Transverse colon (tissue), 4 donors: ENCODE measurements around the gene KLHL29. TPM values are rescaled to one million over a fixed set of nuclear protein-coding genes. Genes with fewer than 3 reads are reported as not detected.
A peak's percentile ranks its signal among the peaks of the same experiment; 100 is the strongest.

Experiments
- DNase-seq: peaks from one replicate; pipeline ENCODE4 v3.0.0-alpha.2; 2019
- H3K27ac ChIP-seq, 4 donors: fragments of 200-600 bp; sonication (generic); 2 replicates each; pipeline ENCODE4 v1.5.1; 2016 to 2018; ENCODE audit warnings: inconsistent platforms in 4 of 4
- H3K27me3 ChIP-seq: fragments of 200-600 bp; sonication (generic); 2 replicates; pipeline ENCODE4 v1.5.1; 2017; ENCODE audit warnings: inconsistent platforms
- H3K36me3 ChIP-seq, 4 donors: fragments of 200-600 bp; sonication (generic); 2 replicates each; pipeline ENCODE4 v1.5.1; 2017 to 2019; ENCODE audit warnings: inconsistent platforms in 4 of 4
- H3K4me1 ChIP-seq, 4 donors: fragments of 200-600 bp; sonication (generic); 2 replicates each; pipeline ENCODE4 v1.5.1; 2017 to 2020; ENCODE audit warnings: inconsistent platforms in 4 of 4
- H3K4me3 ChIP-seq, 4 donors: fragments of 200-600 bp; sonication (generic); 1 replicate in 1 of 4; 2 replicates in 3 of 4; pipeline versions ENCODE4 v1.5.1 to v1.6.1; 2017 to 2019; ENCODE audit warnings: inconsistent platforms in 4 of 4
- H3K9me3 ChIP-seq, 2 donors: fragments of 200-600 bp; sonication (generic); 2 replicates each; pipeline ENCODE4 v1.5.1; 2017 to 2019; ENCODE audit warnings: inconsistent platforms in 2 of 2
- CTCF ChIP-seq, 5 experiments: fragments of 200-600 bp in 3 of 5; fragments of 450-650 bp in 2 of 5; sonication (generic) in 3 of 5; IDR thresholded peaks; 1 replicate in 2 of 5; 2 replicates in 3 of 5; pipeline ENCODE4 v1.5.1; 2016 to 2017; ENCODE audit warnings: antibody characterized with exemption in 5 of 5, inconsistent platforms in 3 of 5, mild to moderate bottlenecking in 2 of 5, moderate library complexity in 1 of 5
- EP300 ChIP-seq: sonication (generic); formaldehyde crosslinking; IDR thresholded peaks from one replicate; pipeline ENCODE4 v1.6.1; 2017; ENCODE audit warnings: antibody characterized with exemption, low read depth
- POLR2A ChIP-seq: fragments of 450-650 bp; IDR thresholded peaks from one replicate; pipeline ENCODE4 v1.6.1; 2016; ENCODE audit warnings: antibody characterized with exemption, mild to moderate bottlenecking, moderate library complexity
- POLR2AphosphoS5 ChIP-seq, 3 donors: sonication (generic); formaldehyde crosslinking; IDR thresholded peaks; one replicate each; pipeline ENCODE4 v1.6.1; 2016; ENCODE audit warnings: antibody characterized with exemption in 3 of 3
- WGBS, 2 donors: methylation state at CpG; one replicate each; pipeline ENCODE4 v1.1.5; 2018; ENCODE audit warnings: low coverage in 1 of 2; 5-methylcytosine and 5-hydroxymethylcytosine counted together
- in situ Hi-C, 4 donors: fragments of 200-750 bp; cut with MboI; loops; one replicate each; pipeline versions ENCODE4 v1.15.0 to v1.15.1; 2017; ENCODE audit warnings: low sequenced_read_pairs in 3 of 4, low pct_ligation_motif_present in 1 of 4, low pct_unique_long_range_greater_than_20kb in 1 of 4
- intact Hi-C: fragments of 100-400 bp; cut with DNase I; formaldehyde crosslinking; loops from one replicate; pipeline ENCODE4 v1.15.1; 2023; ENCODE audit warnings: low total_unique reads
- total RNA-seq, 4 donors: library from RNA; depleted of rRNA; stranded (reverse); fragments of >200 nt; gene quantifications; one replicate each; pipeline ENCODE4 v1.1.0, GENCODE V29; 2016

Gene KLHL29
- total RNA-seq, 4 donors from 2014 or later = 3.3 to 16.5 (median 5.8) TPM

GRCh38 chr2:23707096-23707495, 322.1 kb downstream of the KLHL29 start:
- Histone ChIP-seq H3K27ac (peak overlapping the region in 1 of 4 donors; percentile 25), H3K36me3 (no peaks in the 10 kb centered on the region), H3K4me3 (no peak overlapping the region), H3K4me1 (no peaks in the 10 kb centered on the region), H3K27me3 (no peaks in the 10 kb centered on the region), H3K9me3 (no peaks in the 10 kb centered on the region)
- 78 to 96% methylated on average over 8 to 9 of the region's 9 CpGs for WGBS, 2 donors
- intact Hi-C loops = no loop called here
- DNase-seq = no peak
- in situ Hi-C loops = no loop called here
- no peak for TF ChIP-seq EP300
- TF ChIP-seq POLR2A = no peak
- TF ChIP-seq POLR2AphosphoS5 (IDR thresholded peaks at IDR 0.05) = no peak
- no peak for TF ChIP-seq CTCF (IDR thresholded peaks at IDR 0.05)

GRCh38 chr2:23708771-23709170, 323.8 kb downstream of the KLHL29 start:
- intact Hi-C loops (no loop called here), in situ Hi-C loops (no loop called here)
- Histone ChIP-seq H3K27ac (no peak overlapping the region), H3K4me3 (no peak overlapping the region), H3K27me3 (no peaks in the 10 kb centered on the region), H3K9me3 (no peaks in the 10 kb centered on the region), H3K36me3 (no peaks in the 10 kb centered on the region), H3K4me1 (no peaks in the 10 kb centered on the region)
- DNase-seq = no peak
- WGBS, 2 donors = 85 to 91% methylated on average over 6 of the region's 6 CpGs
- TF ChIP-seq CTCF (IDR thresholded peaks at IDR 0.05) = no peak
- no peak for TF ChIP-seq EP300
- TF ChIP-seq POLR2A = no peak
- no peak for TF ChIP-seq POLR2AphosphoS5 (IDR thresholded peaks at IDR 0.05)

- TF ChIP-seq CTCF (IDR thresholded peaks at IDR 0.05) (no peak), POLR2AphosphoS5 (IDR thresholded peaks at IDR 0.05) (no peak), POLR2A (no peak), EP300 (no peak)
- intact Hi-C loops (no loop called here), in situ Hi-C loops (no loop called here)
- WGBS, 2 donors = 96 to 100% methylated on average over 2 to 8 of the region's 8 CpGs
- DNase-seq = no peak
- Histone ChIP-seq H3K36me3 (no peaks in the 10 kb centered on the region), H3K4me1 (no peaks in the 10 kb centered on the region), H3K27ac (no peak overlapping the region), H3K27me3 (no peaks in the 10 kb centered on the region), H3K9me3 (no peaks in the 10 kb centered on the region), H3K4me3 (no peak overlapping the region)
Observed at GRCh38 chr2:23709311-23709710, 324.3 kb downstream of the KLHL29 start.

- no peak for DNase-seq
- H3K9me3 ChIP-seq = no peaks in the 10 kb centered on the region
- H3K27me3 ChIP-seq = no peaks in the 10 kb centered on the region
- H3K4me3 ChIP-seq = no peak overlapping the region
- H3K27ac ChIP-seq = no peak overlapping the region
- intact Hi-C loops = no loop called here
- H3K4me1 ChIP-seq = no peaks in the 10 kb centered on the region
- 80 to 100% methylated on average over 1 to 7 of the region's 7 CpGs for WGBS, 2 donors
- no peaks in the 10 kb centered on the region for H3K36me3 ChIP-seq
- in situ Hi-C loops = no loop called here
- TF ChIP-seq POLR2AphosphoS5 (IDR thresholded peaks at IDR 0.05) (no peak), POLR2A (no peak), CTCF (IDR thresholded peaks at IDR 0.05) (no peak), EP300 (no peak)
Observed at GRCh38 chr2:23711979-23712755, 327.2 kb downstream of the KLHL29 start.
